HG03432 (cell line): ENCODE results near the gene EFL1.

Experiments used
- ATAC-seq: cut with Tn5 transposase; IDR thresholded peaks from one replicate; pipeline ENCODE4 v1.9.1; 2021; ENCODE audit warnings: mild to moderate bottlenecking, moderate library complexity; ENCODE audit not compliant: unreplicated experiment

EFL1 gene

GRCh38 chr15:82086243-82086995 lies 176.1 kb downstream of the EFL1 start:
- no peak for ATAC-seq

DNA sequence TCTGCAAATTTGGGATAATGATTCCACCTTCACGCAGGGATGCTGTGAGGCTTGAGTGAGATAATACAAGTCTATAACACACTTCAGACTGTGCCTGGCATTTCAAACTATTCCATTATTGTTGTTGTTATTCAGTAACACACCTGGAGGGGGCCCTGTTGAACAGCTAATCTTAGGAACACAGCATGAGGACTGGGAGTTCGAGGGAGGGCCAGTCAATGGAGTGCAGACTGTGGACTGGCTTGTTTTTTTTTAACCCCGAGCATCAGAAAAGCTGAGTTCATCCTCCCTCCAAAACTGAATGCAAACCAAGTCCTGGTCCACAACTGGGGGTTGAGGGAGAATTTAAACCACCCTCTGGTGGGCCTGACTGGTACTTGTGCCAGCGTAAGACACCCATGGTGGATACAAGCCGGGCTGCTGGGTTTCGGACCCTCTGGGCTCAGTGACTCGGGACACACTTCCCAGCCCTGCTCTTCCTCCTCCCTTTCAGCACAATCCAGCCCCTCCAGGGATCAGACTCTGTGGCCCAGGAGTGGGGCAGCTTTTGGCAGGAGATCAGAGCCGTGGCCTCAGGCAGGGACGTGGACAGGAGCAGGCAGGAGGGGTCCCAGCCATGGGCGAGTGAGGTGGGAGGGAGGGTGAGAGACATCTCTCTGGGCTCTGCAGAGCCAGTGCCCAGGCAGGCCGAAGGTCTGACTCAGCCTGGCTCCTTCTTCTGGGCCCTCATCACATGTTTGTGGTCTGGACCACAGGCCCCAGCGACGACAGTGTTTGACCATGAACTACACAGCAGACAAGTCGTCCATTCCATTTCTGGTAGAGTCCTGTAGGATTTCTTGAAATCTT lies 180.4 kb downstream of the EFL1 start:
- ATAC-seq = no peak

- ATAC-seq = no peak
Measured at GRCh38 chr15:82080774-82081173, 181.8 kb downstream of the EFL1 start.
